ENCODE results near the gene CCDC74A.
"Not testable (repeated sequence)": the region's sequence is repeated elsewhere in the genome, so short reads cannot be mapped to it uniquely, and the experiment has no call there.

CCDC74A gene

GRCh38 chr2:131509615-131510014 is 18.1 kb upstream of the CCDC74A start:
- TF ChIP-seq GLIS3 (CRISPR knock-in tag; IDR thresholded peaks at IDR 0.05) = no peak
- TF ChIP-seq TOX (CRISPR knock-in tag; IDR thresholded peaks at IDR 0.05; ENCODE audit: borderline replicate concordance) = no peak
- TF ChIP-seq, protein P1, sequence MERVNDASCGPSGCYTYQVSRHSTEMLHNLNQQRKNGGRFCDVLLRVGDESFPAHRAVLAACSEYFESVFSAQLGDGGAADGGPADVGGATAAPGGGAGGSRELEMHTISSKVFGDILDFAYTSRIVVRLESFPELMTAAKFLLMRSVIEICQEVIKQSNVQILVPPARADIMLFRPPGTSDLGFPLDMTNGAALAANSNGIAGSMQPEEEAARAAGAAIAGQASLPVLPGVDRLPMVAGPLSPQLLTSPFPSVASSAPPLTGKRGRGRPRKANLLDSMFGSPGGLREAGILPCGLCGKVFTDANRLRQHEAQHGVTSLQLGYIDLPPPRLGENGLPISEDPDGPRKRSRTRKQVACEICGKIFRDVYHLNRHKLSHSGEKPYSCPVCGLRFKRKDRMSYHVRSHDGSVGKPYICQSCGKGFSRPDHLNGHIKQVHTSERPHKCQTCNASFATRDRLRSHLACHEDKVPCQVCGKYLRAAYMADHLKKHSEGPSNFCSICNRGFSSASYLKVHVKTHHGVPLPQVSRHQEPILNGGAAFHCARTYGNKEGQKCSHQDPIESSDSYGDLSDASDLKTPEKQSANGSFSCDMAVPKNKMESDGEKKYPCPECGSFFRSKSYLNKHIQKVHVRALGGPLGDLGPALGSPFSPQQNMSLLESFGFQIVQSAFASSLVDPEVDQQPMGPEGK (CRISPR knock-in tag; IDR thresholded peaks at IDR 0.05; ENCODE audit: borderline replicate concordance) = no peak
- TF ChIP-seq, protein P2, sequence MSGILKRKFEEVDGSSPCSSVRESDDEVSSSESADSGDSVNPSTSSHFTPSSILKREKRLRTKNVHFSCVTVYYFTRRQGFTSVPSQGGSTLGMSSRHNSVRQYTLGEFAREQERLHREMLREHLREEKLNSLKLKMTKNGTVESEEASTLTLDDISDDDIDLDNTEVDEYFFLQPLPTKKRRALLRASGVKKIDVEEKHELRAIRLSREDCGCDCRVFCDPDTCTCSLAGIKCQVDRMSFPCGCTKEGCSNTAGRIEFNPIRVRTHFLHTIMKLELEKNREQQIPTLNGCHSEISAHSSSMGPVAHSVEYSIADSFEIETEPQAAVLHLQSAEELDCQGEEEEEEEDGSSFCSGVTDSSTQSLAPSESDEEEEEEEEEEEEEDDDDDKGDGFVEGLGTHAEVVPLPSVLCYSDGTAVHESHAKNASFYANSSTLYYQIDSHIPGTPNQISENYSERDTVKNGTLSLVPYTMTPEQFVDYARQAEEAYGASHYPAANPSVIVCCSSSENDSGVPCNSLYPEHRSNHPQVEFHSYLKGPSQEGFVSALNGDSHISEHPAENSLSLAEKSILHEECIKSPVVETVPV (CRISPR knock-in tag; IDR thresholded peaks at IDR 0.05) = no peak
- no peak for TF ChIP-seq TSHZ2 (CRISPR knock-in tag; IDR thresholded peaks at IDR 0.05)
- no peak for TF ChIP-seq ZNF8 (CRISPR knock-in tag; IDR thresholded peaks at IDR 0.05)
- TF ChIP-seq PPARA (CRISPR knock-in tag; IDR thresholded peaks at IDR 0.05; ENCODE audit: borderline replicate concordance) = no peak
- TF ChIP-seq ZFP30 (CRISPR knock-in tag; IDR thresholded peaks at IDR 0.05) = no peak
- TF ChIP-seq ISL1 (CRISPR knock-in tag; IDR thresholded peaks at IDR 0.05) = no peak
- no peak for TF ChIP-seq TCF4 (CRISPR knock-in tag; IDR thresholded peaks at IDR 0.05; ENCODE audit: borderline replicate concordance)
- ATAC-seq = no peak

GRCh38 chr2:131511291-131511968 is 16.3 kb upstream of the CCDC74A start:
- ATAC-seq = 0 out of 3 replicates have a peak, but pooled peaks have one; percentile 12

DNA sequence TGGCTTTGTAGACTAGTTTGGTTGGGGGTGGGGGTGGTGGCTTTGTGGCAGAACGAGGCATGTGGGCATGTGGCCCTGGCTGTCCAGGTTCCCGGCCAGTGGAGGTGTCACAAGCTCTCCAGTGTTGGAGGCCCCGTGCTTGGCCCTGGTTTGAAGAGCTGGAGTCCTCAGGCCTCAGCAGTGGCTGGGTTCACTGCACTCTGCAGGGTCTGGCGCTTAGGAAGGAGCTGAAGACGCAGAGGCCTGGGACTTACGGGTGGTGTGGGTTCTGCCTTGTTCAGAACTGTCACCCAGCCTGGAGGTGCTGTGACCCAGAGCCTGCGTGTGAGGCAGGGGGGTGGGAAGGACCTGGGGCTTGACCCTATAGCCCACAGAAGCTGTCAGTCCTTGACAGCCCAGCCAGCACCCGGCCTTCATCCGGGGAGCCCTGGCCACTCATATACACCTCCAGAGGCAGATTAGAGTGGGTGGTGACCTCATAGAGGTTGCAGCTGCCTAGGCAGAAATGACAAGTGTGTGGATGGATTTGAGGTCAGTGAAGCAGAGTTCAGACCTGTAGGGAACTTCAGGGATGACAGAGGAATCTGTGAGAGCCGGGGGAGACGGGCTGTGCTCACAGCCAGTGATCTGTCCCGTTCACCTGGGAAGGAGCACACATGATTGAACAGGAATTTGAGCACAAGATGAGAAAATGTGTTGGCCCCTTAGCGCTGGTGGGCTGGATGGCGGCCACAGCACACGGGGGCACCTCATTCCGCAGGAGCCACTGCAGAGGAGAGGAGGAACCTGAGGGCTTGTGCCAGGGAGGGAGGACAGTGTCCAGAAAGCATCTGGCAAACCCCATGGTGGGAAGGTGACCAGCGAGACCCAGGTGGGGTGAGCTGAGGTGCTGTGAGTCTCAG is 15.5 kb upstream of the CCDC74A start:
- not testable (repeated sequence) for ATAC-seq

DNA sequence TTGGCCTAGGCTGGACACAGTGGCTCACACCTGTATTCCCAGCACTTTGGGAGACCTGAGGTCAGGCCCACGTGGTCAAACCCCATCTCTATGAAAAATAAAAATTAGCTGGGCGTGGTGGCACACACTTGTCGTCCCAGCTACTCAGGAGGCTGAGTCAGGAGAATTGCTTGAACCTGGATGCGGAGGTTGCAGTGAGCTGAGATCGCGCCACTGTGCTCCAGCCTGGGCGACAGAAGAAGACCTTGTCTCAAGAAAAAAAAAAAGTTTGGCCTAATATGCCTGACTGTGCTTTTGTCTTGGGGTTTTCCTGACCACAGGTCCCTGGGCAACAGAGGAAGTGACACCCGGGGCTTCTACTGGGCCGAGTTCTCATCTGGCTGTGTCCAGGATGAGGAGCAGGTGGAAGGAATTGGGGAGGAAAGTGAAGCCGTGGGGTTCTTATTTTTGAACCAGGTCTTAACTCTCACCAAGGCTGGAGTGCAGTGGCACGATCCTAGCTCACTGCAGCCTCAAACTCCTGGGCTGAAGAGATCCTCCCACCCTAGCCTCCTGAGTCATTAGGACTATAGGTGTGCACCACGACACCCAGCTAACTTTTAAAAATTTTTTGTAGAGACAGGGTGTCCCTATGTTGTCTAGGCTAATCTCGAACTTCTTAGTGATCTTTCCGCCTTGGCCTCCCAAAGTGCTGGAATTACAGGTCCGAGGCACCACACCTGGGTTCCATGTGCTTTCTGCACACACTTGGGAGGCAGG is 13.1 kb upstream of the CCDC74A start:
- ATAC-seq = not testable (repeated sequence)

DNA sequence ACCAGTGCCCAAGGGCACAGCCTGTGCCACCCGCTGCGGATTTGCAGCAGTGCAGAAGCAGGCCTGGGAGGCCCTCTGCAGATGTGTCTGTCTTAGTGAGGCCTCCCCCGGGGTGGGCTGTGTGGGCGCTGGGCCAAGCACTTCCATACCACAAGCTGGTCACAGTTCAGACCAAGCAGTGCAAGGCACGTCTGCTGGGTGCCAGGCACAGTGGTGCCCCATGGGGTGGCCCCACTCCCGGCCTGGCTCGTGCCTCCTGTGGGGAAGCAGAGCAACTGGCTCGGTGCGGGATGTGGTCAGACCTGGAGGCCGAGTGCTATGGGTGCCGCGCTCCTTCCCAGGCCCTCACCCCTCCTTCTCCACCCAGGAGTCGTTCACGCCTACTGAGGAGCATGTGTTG is 12.5 kb upstream of the CCDC74A start:
- ATAC-seq = not testable (repeated sequence)

- TF ChIP-seq ZNF565 (CRISPR knock-in tag; conservative IDR thresholded peaks at IDR 0.05; ENCODE audit: low read depth) (no peak), ISL1 (CRISPR knock-in tag; IDR thresholded peaks at IDR 0.05) (no peak), CSDC2 (CRISPR knock-in tag; IDR thresholded peaks at IDR 0.05) (no peak), SNAI2 (CRISPR knock-in tag; IDR thresholded peaks at IDR 0.05) (no peak), GLIS3 (CRISPR knock-in tag; IDR thresholded peaks at IDR 0.05) (no peak), ZNF70 (CRISPR knock-in tag; IDR thresholded peaks at IDR 0.05) (no peak), TSHZ2 (CRISPR knock-in tag; IDR thresholded peaks at IDR 0.05) (no peak), RARB (CRISPR knock-in tag; IDR thresholded peaks at IDR 0.05) (no peak), OSR1 (CRISPR knock-in tag; IDR thresholded peaks at IDR 0.05) (no peak), BACH2 (CRISPR knock-in tag; IDR thresholded peaks at IDR 0.05; ENCODE audit: borderline replicate concordance) (no peak), PPARA (CRISPR knock-in tag; IDR thresholded peaks at IDR 0.05; ENCODE audit: borderline replicate concordance) (no peak), ARNTL (CRISPR knock-in tag; IDR thresholded peaks at IDR 0.05; ENCODE audit: borderline replicate concordance, low read depth) (no peak)
- TF ChIP-seq, protein P1 (CRISPR knock-in tag; IDR thresholded peaks at IDR 0.05; ENCODE audit: borderline replicate concordance) = no peak
- no peak for ATAC-seq
These were observed 11.7 kb upstream of the CCDC74A start for GRCh38 chr2:131516011-131516410.

- peak; percentile 38 for ATAC-seq
These were observed 11.1 kb upstream of the CCDC74A start for GRCh38 chr2:131516621-131517020.
